Subcutaneous preadipocyte (primary cell): Measurements from ENCODE around the gene OR52A1. TPM values are rescaled to one million over a fixed set of nuclear protein-coding genes. Genes with fewer than 3 reads are reported as not detected.

Experiments
- total RNA-seq: library from RNA; depleted of rRNA; stranded (reverse); fragments of >200 nt; gene quantifications from 2 replicates; pipeline ENCODE4 v1.2.3, GENCODE V29; 2012

The OR52A1 gene
- total RNA-seq, result not detected in 2 replicates

GRCh38 chr11:5154657-5155056 lies at the start of gene OR52A1:
Gene OR52A1, minus strand, starts transcription at chr11:5154757. Its CDS starts 2,388 bp downstream, at chr11:5152369.

GRCh38 chr11:5200582-5200981 lies 46.0 kb upstream of the OR52A1 start, which contains the start of gene OR51V1:
Gene OR51V1, minus strand, starts transcription at chr11:5200682. Its CDS starts 0 bp downstream, at chr11:5200682.

GRCh38 chr11:5137996-5138395 lies 16.6 kb downstream of the OR52A1 start, which contains the start of gene OR52A5:
Gene OR52A5, minus strand, starts transcription at chr11:5138356. Its CDS starts 5,714 bp downstream, at chr11:5132642.

Other genes starting within 250 kb of the OR52A1 start
- not detected in 2 replicates for gene OR51G2, start 235.4 kb downstream of the OR52A1 start, total RNA-seq
- gene OR51G1, start 230.4 kb downstream of the OR52A1 start, total RNA-seq, result not detected in 2 replicates
- gene OR51A4, start 207.2 kb downstream of the OR52A1 start, total RNA-seq, result not detected in 2 replicates
- gene OR51A2, start 199.0 kb downstream of the OR52A1 start, total RNA-seq, result not detected in 2 replicates
- gene OR51L1, start 159.9 kb downstream of the OR52A1 start, total RNA-seq, result not detected in 2 replicates
- gene OR52J3, start 108.2 kb downstream of the OR52A1 start, total RNA-seq, result not detected in 2 replicates
- gene OR52E2, start 95.1 kb downstream of the OR52A1 start, total RNA-seq, result not detected in 2 replicates
- gene OR52E1, start 85.2 kb downstream of the OR52A1 start, total RNA-seq, result not detected in 2 replicates
- not detected in 2 replicates for gene OR52A5, start 16.4 kb downstream of the OR52A1 start, total RNA-seq
- not detected in 2 replicates for gene OR51V1, start 45.9 kb upstream of the OR52A1 start, total RNA-seq
- not detected in 2 replicates for gene HBB, start 72.3 kb upstream of the OR52A1 start, total RNA-seq
- gene HBD, start 79.7 kb upstream of the OR52A1 start, total RNA-seq, result not detected in 2 replicates
- gene HBG1, start 95.1 kb upstream of the OR52A1 start, total RNA-seq, result not detected in 2 replicates
- not detected in 2 replicates for gene HBG2, start 100.0 kb upstream of the OR52A1 start, total RNA-seq
- not detected in 2 replicates for gene HBE1, start 115.2 kb upstream of the OR52A1 start, total RNA-seq
- not detected in 2 replicates for gene OR51B4, start 147.2 kb upstream of the OR52A1 start, total RNA-seq
- not detected in 2 replicates for gene OR51B2, start 169.5 kb upstream of the OR52A1 start, total RNA-seq
- gene OR51B5, start 188.8 kb upstream of the OR52A1 start, total RNA-seq, result not detected in 2 replicates
- gene OR51B6, start 196.8 kb upstream of the OR52A1 start, total RNA-seq, result not detected in 2 replicates
- not detected in 2 replicates for gene OR51M1, start 229.1 kb upstream of the OR52A1 start, total RNA-seq